Chondrocyte (in vitro differentiated cells): ENCODE measurements around the gene STXBP5. TPM values are rescaled to one million over a fixed set of nuclear protein-coding genes. Genes with fewer than 3 reads are reported as not detected.

Experiments
- DNase-seq: peaks from one replicate; pipeline ENCODE4 v3.0.0; 2021; ENCODE audit warnings: mixed read lengths, low spot score
- H3K27ac Mint-ChIP-seq: one replicate; pipeline ENCODE4 v1.8.0; 2021; ENCODE audit warnings: mild to moderate bottlenecking, moderate library complexity, mixed read lengths; ENCODE audit not compliant: unreplicated experiment
- H3K27me3 Mint-ChIP-seq: 2 replicates; pipeline ENCODE4 v1.8.0; 2021; ENCODE audit warnings: low read depth, mixed read lengths
- H3K36me3 Mint-ChIP-seq: 2 replicates; pipeline ENCODE4 v1.8.0; 2021; ENCODE audit warnings: low read depth, mixed read lengths
- H3K4me1 Mint-ChIP-seq: 2 replicates; pipeline ENCODE4 v1.8.0; 2021; ENCODE audit warnings: low read depth, mild to moderate bottlenecking, mixed read lengths
- H3K4me3 Mint-ChIP-seq: one replicate; pipeline ENCODE4 v1.8.0; 2021; ENCODE audit warnings: mild to moderate bottlenecking, moderate library complexity, mixed read lengths; ENCODE audit not compliant: unreplicated experiment
- H3K9me3 Mint-ChIP-seq: 2 replicates; pipeline ENCODE4 v1.8.0; 2021; ENCODE audit warnings: low read depth, mixed read lengths
- total RNA-seq: library from RNA; stranded (reverse); gene quantifications from 3 replicates; pipeline ENCODE4 v1.2.1, GENCODE V29; 2021
- TF ChIP-seq, protein P1 (sequence below): fragments of 200-600 bp; sonication (generic); IDR thresholded peaks from 2 replicates; pipeline ENCODE4 v1.5.0; 2021; ENCODE audit warnings: antibody characterized with exemption, mild to moderate bottlenecking, moderate library complexity

The STXBP5 gene
- total RNA-seq, 1 donor from 2014 or later = 30.8 TPM

DNA sequence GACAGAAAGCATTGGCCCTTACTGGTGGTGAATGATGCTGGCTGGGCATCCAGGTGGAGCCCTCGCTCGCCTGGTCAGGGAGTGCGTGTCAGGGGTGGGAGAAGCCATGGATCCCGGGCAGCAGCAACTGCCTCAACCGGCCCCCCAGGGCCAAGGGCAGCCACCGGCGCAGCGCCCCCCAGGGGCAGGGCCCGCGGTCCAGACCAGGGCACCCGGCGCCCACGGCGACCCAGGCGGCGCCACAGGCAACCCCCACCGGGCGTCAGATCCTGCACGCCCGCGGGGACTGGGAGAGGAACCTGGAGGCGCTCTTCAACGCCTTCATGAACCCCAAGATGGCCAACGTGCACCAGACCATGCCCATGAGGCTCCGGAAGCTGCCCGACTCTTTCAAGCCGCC lies 202.6 kb downstream of the STXBP5 start:
- Mint-ChIP-seq H3K4me1 (no peaks in the 10 kb centered on the region), H3K27me3 (no peaks in the 10 kb centered on the region), H3K27ac (no peak overlapping the region), H3K4me3 (no peak overlapping the region), H3K9me3 (peaks cover 16% of the 10 kb centered on the region), H3K36me3 (no peaks in the 10 kb centered on the region)
- DNase-seq = no peak
- TF ChIP-seq, protein P1, sequence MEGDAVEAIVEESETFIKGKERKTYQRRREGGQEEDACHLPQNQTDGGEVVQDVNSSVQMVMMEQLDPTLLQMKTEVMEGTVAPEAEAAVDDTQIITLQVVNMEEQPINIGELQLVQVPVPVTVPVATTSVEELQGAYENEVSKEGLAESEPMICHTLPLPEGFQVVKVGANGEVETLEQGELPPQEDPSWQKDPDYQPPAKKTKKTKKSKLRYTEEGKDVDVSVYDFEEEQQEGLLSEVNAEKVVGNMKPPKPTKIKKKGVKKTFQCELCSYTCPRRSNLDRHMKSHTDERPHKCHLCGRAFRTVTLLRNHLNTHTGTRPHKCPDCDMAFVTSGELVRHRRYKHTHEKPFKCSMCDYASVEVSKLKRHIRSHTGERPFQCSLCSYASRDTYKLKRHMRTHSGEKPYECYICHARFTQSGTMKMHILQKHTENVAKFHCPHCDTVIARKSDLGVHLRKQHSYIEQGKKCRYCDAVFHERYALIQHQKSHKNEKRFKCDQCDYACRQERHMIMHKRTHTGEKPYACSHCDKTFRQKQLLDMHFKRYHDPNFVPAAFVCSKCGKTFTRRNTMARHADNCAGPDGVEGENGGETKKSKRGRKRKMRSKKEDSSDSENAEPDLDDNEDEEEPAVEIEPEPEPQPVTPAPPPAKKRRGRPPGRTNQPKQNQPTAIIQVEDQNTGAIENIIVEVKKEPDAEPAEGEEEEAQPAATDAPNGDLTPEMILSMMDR = no peak

DNA sequence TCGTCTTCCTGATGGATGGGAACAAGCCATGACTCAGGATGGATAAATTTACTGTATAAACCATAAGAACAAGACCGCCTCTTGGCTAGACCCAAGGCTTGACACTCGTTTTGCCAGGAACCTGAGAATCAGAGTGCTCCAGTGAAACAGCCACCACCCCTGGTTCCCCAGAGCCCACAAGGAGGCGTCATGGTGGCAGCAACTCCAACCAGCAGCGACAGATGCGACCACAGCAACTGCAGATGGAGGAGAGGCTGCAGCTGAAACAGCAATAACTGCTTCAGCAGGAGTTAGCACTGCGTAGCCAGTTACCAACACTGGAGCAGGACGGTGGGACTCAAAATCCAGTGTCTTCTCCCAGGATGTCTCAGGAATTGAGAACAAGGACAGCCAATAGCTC lies 203.4 kb downstream of the STXBP5 start:
- Mint-ChIP-seq H3K36me3 (no peaks in the 10 kb centered on the region), H3K27me3 (no peaks in the 10 kb centered on the region), H3K4me1 (no peaks in the 10 kb centered on the region), H3K27ac (no peak overlapping the region), H3K4me3 (no peak overlapping the region), H3K9me3 (peaks cover 12% of the 10 kb centered on the region)
- TF ChIP-seq, protein P1 = no peak
- no peak for DNase-seq

DNA sequence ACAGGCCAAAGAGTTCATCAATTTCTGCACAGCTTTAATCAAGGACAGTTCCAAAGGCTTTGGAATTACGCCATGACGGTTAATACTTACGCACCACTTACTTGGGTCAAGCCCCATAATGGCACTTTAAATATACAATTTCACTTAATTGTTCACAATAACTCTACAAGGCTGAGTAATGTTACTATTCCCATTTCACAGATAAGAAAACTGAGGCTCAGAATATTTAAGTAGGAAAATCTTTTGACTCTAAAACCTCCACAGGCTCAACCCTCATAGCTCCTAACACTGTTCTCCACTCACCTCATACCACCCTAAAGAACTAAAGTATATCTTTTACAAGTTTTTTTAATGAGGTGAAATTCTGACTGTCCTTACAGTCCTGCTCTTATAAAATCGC lies 212.4 kb downstream of the STXBP5 start:
- H3K27me3 Mint-ChIP-seq = no peaks in the 10 kb centered on the region
- TF ChIP-seq, protein P1 = no peak
- DNase-seq = no peak
- no peaks in the 10 kb centered on the region for H3K36me3 Mint-ChIP-seq
- H3K27ac Mint-ChIP-seq = no peak overlapping the region
- H3K9me3 Mint-ChIP-seq = no peaks in the 10 kb centered on the region
- H3K4me1 Mint-ChIP-seq = no peaks in the 10 kb centered on the region
- H3K4me3 Mint-ChIP-seq = no peak overlapping the region

DNA sequence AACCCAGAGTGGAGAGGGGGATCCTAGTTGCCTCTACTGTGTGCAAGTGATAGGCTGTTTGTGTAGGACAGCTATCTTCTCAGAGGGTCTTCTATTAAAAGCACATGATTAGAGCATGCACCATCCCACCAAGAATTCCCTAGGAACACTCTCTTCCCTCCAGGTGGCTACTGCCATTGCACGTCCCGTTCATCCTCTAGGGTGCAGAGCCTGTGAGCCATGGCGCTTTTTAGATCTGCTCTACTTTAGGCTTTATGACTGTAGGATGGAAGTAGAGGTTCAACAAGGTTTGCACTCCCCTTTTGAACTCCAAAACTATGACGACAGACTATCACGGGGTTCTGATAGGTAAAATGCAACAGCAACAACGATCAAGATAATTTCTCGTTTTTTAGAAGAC lies 213.7 kb downstream of the STXBP5 start:
- Mint-ChIP-seq H3K4me3 (no peak overlapping the region), H3K4me1 (no peaks in the 10 kb centered on the region), H3K9me3 (no peaks in the 10 kb centered on the region), H3K27ac (no peak overlapping the region), H3K27me3 (no peaks in the 10 kb centered on the region), H3K36me3 (no peaks in the 10 kb centered on the region)
- TF ChIP-seq, protein P1 = no peak
- DNase-seq = no peak

DNA sequence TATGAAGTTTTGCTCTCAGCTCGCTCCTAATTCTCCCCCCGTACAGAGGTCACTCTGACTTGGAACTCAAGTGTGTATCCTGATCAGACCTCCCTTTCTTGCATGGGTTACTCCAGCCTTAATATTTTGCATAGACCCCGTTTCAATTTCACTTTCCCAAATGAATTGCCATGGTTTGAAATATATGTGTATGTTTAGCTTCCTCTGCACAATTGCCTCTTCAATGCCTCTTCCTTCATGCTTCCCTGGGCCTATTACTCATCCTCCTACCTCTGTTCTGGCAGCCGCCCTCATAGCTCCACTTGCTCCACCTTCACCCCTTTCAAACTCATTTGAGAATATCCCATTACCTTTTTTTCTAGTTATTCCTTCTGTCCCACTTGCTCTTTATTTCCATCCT lies 214.3 kb downstream of the STXBP5 start:
- TF ChIP-seq, protein P1 = no peak
- H3K4me3 Mint-ChIP-seq = no peak overlapping the region
- no peak overlapping the region for H3K27ac Mint-ChIP-seq
- H3K27me3 Mint-ChIP-seq = no peaks in the 10 kb centered on the region
- peaks cover 3% of the 10 kb centered on the region for H3K4me1 Mint-ChIP-seq
- H3K36me3 Mint-ChIP-seq = no peaks in the 10 kb centered on the region
- H3K9me3 Mint-ChIP-seq = no peaks in the 10 kb centered on the region
- DNase-seq = no peak
